Osteoblast (primary cell): ENCODE results near the gene PDE6A. TPM values are rescaled to one million over a fixed set of nuclear protein-coding genes. Genes with fewer than 3 reads are reported as not detected.

Source experiments
- DNase-seq: peaks from one replicate; pipeline ENCODE4 v3.0.0; 2011; ENCODE audit warnings: low spot score, mixed read lengths; ENCODE audit not compliant: insufficient read length; ENCODE audit errors: missing footprints
- H2AFZ ChIP-seq: 2 replicates; pipeline ENCODE4 v1.6.0; 2011; ENCODE audit warnings: mild to moderate bottlenecking, low read length
- H3K27ac ChIP-seq: 2 replicates; pipeline ENCODE4 v1.5.1; 2011; ENCODE audit warnings: mild to moderate bottlenecking, low read depth, low read length, moderate library complexity
- H3K27me3 ChIP-seq: 2 replicates; pipeline ENCODE4 v1.6.0; 2012; ENCODE audit warnings: mild to moderate bottlenecking, control low read depth, inconsistent platforms, low read length, moderate library complexity; ENCODE audit not compliant: insufficient read depth
- H3K36me3 ChIP-seq: 2 replicates; pipeline ENCODE4 v1.5.1; 2011; ENCODE audit warnings: mild to moderate bottlenecking, low read length, control low read depth, moderate library complexity; ENCODE audit not compliant: insufficient read depth
- H3K4me1 ChIP-seq: 2 replicates; pipeline ENCODE4 v1.5.1; 2011; ENCODE audit warnings: mild to moderate bottlenecking, low read length, control low read depth, moderate library complexity; ENCODE audit not compliant: insufficient read depth
- H3K4me2 ChIP-seq: 2 replicates; pipeline ENCODE4 v1.6.0; 2011; ENCODE audit warnings: mild to moderate bottlenecking, low read length; ENCODE audit not compliant: insufficient read depth
- H3K4me3 ChIP-seq: fragments of 200-600 bp; sonication (generic); 3 replicates; pipeline ENCODE4 v1.5.1; 2012; ENCODE audit warnings: mild to moderate bottlenecking, low read length, inconsistent platforms; ENCODE audit not compliant: insufficient read depth
- H3K79me2 ChIP-seq: 2 replicates; pipeline ENCODE4 v1.6.0; 2012; ENCODE audit warnings: mild to moderate bottlenecking, low read length, control low read depth, inconsistent platforms; ENCODE audit not compliant: insufficient read depth
- H3K9me3 ChIP-seq: 2 replicates; pipeline ENCODE4 v1.5.1; 2011; ENCODE audit warnings: low read depth, low read length, control low read depth
- H4K20me1 ChIP-seq: 2 replicates; pipeline ENCODE4 v1.6.0; 2012; ENCODE audit warnings: mild to moderate bottlenecking, low read length, control low read depth; ENCODE audit not compliant: insufficient read depth
- total RNA-seq: library from RNA; depleted of rRNA; stranded (reverse); fragments of >200 nt; gene quantifications from 2 replicates; pipeline ENCODE4 v1.2.3, GENCODE V29; 2012
- TF ChIP-seq, protein P1 (sequence below): IDR thresholded peaks from 2 replicates; pipeline ENCODE4 v1.5.1; 2011; ENCODE audit warnings: mild to moderate bottlenecking, low read depth, low read length, moderate library complexity; ENCODE audit errors: extremely low read depth

The PDE6A gene
- total RNA-seq, 1 donor: under 0.01 TPM

DNA sequence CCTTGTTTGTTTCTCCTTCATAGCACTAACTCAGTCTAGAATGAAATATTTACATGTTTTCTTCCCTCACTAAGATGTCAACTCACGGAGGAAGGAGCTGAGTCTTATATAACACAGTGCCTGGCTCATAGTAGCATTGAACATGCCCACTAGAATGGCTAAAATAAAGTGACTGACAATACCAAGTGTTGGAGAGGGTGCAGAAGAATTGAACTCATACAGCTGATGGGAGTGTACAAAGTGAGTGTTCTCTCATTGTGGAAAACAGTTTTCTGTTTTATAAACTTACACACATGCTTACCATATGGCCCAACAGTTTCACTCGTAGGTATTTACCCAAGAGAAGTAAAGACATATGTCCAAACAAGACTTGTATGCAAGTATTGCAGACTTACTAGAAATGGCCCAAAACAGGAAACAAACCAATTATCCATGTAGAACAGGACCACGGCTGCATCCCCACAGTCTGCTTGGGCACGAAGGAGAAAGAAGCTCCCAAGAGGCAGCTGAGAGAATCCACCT, 127.0 kb downstream of the PDE6A start:
- TF ChIP-seq, protein P1, sequence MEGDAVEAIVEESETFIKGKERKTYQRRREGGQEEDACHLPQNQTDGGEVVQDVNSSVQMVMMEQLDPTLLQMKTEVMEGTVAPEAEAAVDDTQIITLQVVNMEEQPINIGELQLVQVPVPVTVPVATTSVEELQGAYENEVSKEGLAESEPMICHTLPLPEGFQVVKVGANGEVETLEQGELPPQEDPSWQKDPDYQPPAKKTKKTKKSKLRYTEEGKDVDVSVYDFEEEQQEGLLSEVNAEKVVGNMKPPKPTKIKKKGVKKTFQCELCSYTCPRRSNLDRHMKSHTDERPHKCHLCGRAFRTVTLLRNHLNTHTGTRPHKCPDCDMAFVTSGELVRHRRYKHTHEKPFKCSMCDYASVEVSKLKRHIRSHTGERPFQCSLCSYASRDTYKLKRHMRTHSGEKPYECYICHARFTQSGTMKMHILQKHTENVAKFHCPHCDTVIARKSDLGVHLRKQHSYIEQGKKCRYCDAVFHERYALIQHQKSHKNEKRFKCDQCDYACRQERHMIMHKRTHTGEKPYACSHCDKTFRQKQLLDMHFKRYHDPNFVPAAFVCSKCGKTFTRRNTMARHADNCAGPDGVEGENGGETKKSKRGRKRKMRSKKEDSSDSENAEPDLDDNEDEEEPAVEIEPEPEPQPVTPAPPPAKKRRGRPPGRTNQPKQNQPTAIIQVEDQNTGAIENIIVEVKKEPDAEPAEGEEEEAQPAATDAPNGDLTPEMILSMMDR: no peak
- no peak overlapping the region for H3K27ac ChIP-seq
- no peak overlapping the region for H3K4me3 ChIP-seq
- no peaks in the 10 kb centered on the region for H3K36me3 ChIP-seq
- H3K27me3 ChIP-seq: no peaks in the 10 kb centered on the region
- H4K20me1 ChIP-seq: no peaks in the 10 kb centered on the region
- H2AFZ ChIP-seq: no peak overlapping the region
- no peaks in the 10 kb centered on the region for H3K9me3 ChIP-seq
- no peak for DNase-seq
- no peaks in the 10 kb centered on the region for H3K79me2 ChIP-seq
- H3K4me1 ChIP-seq: no peaks in the 10 kb centered on the region
- no peak overlapping the region for H3K4me2 ChIP-seq

DNA sequence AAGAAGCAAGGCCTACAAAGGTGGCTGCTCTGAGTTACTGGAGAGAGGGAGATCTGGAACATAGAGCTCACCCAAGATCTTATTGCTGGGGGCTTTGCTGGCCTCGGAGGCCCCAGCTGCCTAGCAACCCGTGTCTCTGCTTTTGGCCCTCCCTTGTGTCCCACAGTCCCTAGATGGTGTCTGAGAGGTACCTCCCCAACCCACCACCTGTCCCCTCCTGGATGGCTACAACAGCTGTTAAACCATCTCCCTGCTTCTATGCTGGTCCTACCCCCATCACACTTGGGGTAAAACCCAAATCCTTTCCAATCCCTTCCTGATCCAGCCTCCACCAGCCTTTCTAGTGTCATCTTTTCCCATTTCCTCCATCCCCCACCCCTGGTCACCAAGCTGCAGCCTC, 127.9 kb downstream of the PDE6A start:
- no peak overlapping the region for H3K27ac ChIP-seq
- H3K27me3 ChIP-seq: no peaks in the 10 kb centered on the region
- H3K4me3 ChIP-seq: no peak overlapping the region
- TF ChIP-seq, protein P1: no peak
- no peaks in the 10 kb centered on the region for H3K36me3 ChIP-seq
- no peaks in the 10 kb centered on the region for H3K9me3 ChIP-seq
- no peaks in the 10 kb centered on the region for H3K79me2 ChIP-seq
- H2AFZ ChIP-seq: no peak overlapping the region
- H4K20me1 ChIP-seq: no peaks in the 10 kb centered on the region
- H3K4me1 ChIP-seq: no peaks in the 10 kb centered on the region
- no peak overlapping the region for H3K4me2 ChIP-seq
- DNase-seq: no peak

DNA sequence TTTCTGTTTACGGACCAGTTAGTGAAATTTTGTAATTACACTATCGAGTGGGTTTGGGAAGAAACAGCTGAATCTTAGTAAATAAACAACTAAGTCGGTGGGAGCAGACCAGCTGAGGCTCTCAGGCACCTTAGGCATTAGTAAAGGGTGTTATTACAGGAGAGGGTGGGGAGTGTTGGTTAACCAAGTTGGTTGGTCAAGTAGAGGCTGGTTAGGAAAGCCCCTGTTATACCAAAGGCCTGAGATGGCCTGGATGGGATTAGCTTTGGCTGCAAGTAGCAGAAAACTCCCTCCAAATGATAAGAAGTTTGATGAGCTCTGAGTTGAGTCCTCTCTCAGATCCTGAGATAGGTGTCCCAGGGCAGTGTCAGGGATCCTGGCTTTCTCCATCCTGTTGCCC, 133.1 kb downstream of the PDE6A start:
- no peak for DNase-seq
- H3K4me3 ChIP-seq: no peak overlapping the region
- H3K4me1 ChIP-seq: no peaks in the 10 kb centered on the region
- TF ChIP-seq, protein P1: no peak
- H3K79me2 ChIP-seq: no peaks in the 10 kb centered on the region
- H3K27me3 ChIP-seq: peaks cover 2% of the 10 kb centered on the region
- H3K27ac ChIP-seq: no peak overlapping the region
- no peak overlapping the region for H3K4me2 ChIP-seq
- no peaks in the 10 kb centered on the region for H3K36me3 ChIP-seq
- H2AFZ ChIP-seq: no peak overlapping the region
- H4K20me1 ChIP-seq: no peaks in the 10 kb centered on the region
- no peaks in the 10 kb centered on the region for H3K9me3 ChIP-seq

DNA sequence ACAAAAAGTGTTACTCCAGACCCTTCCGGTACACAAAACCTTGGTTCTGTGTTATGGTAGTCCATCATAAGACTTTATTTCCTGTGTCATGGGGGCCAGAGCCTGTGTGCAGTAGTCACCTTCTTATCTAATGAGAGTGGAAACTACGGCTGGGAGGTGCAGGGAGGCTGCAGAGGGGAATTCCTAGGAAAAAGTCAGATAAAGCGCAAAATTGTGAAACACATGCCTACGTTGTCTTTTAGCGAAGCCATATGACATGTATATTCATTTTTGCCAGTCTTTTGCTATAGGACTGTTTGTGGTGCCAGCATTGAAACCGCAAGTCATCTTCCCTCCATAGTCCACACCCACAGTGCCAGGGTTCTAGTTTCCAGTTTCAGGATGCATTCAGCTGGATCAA, 133.7 kb downstream of the PDE6A start:
- peaks cover 5% of the 10 kb centered on the region for H3K4me1 ChIP-seq
- H2AFZ ChIP-seq: no peak overlapping the region
- no peak for DNase-seq
- TF ChIP-seq, protein P1: no peak
- H3K36me3 ChIP-seq: no peaks in the 10 kb centered on the region
- H3K9me3 ChIP-seq: no peaks in the 10 kb centered on the region
- no peaks in the 10 kb centered on the region for H3K79me2 ChIP-seq
- no peak overlapping the region for H3K4me2 ChIP-seq
- no peaks in the 10 kb centered on the region for H4K20me1 ChIP-seq
- peaks cover 2% of the 10 kb centered on the region for H3K27me3 ChIP-seq
- no peak overlapping the region for H3K4me3 ChIP-seq
- no peak overlapping the region for H3K27ac ChIP-seq
